Smooth muscle cell of the brain vasculature (primary cell): ENCODE measurements around the gene CFAP210.
"Not testable (repeated sequence)": the region's sequence is repeated elsewhere in the genome, so short reads cannot be mapped to it uniquely, and the experiment has no call there.

ENCODE experiments used
- DNase-seq: peaks from one replicate; pipeline ENCODE4 v3.0.0-alpha.2; 2012; ENCODE audit warnings: low read depth, low spot score

Gene CFAP210

GRCh38 chr2:169713331-169713730 is 19.1 kb upstream of the CFAP210 start:
- no peak for DNase-seq

- DNase-seq, result no peak
Measured at GRCh38 chr2:169712791-169713227, 18.6 kb upstream of the CFAP210 start.

- no peak for DNase-seq
Measured at GRCh38 chr2:169711751-169712509, 17.7 kb upstream of the CFAP210 start.

- DNase-seq, result no peak
Measured at GRCh38 chr2:169709981-169710380, 15.8 kb upstream of the CFAP210 start.

GRCh38 chr2:169709331-169709730 is 15.1 kb upstream of the CFAP210 start:
- DNase-seq, result no peak

- DNase-seq, result no peak
Measured at GRCh38 chr2:169707626-169708025, 13.4 kb upstream of the CFAP210 start.

- DNase-seq, result no peak
Measured at GRCh38 chr2:169705927-169706326, 11.7 kb upstream of the CFAP210 start.

GRCh38 chr2:169704160-169704708 is 10.0 kb upstream of the CFAP210 start:
- DNase-seq, result no peak

- no peak for DNase-seq
Measured at GRCh38 chr2:169702996-169703395, 8.8 kb upstream of the CFAP210 start.

GRCh38 chr2:169699173-169699572 is 5.0 kb upstream of the CFAP210 start:
- DNase-seq, result not testable (repeated sequence)

- no peak for DNase-seq
Measured at GRCh38 chr2:169696381-169696780, 2.2 kb upstream of the CFAP210 start.

- DNase-seq, result no peak
Measured at GRCh38 chr2:169694894-169695260, 672 bp upstream of the CFAP210 start.

- DNase-seq, result no peak
Measured at GRCh38 chr2:169693360-169693759, 845 bp downstream of the CFAP210 start.

GRCh38 chr2:169692718-169693117 is 1.5 kb downstream of the CFAP210 start:
- no peak for DNase-seq

GRCh38 chr2:169690958-169691357 is 3.2 kb downstream of the CFAP210 start:
- no peak for DNase-seq

- DNase-seq, result not testable (repeated sequence)
Measured at GRCh38 chr2:169687943-169688342, 6.3 kb downstream of the CFAP210 start.

GRCh38 chr2:169686825-169687224 is 7.4 kb downstream of the CFAP210 start:
- not testable (repeated sequence) for DNase-seq

- DNase-seq, result not testable (repeated sequence)
Measured at GRCh38 chr2:169684712-169685111, 9.5 kb downstream of the CFAP210 start.

GRCh38 chr2:169684135-169684565 is 10.1 kb downstream of the CFAP210 start:
- no peak for DNase-seq

GRCh38 chr2:169683425-169684134 is 10.6 kb downstream of the CFAP210 start:
- DNase-seq, result no peak

GRCh38 chr2:169683054-169683424 is 11.2 kb downstream of the CFAP210 start:
- no peak for DNase-seq

- DNase-seq, result no peak
Measured at GRCh38 chr2:169676850-169677249, 17.4 kb downstream of the CFAP210 start.

- no peak for DNase-seq
Measured at GRCh38 chr2:169676357-169676756, 17.8 kb downstream of the CFAP210 start.
